ENCODE data around the gene ETS1. TPM values are rescaled to one million over a fixed set of nuclear protein-coding genes. Genes with fewer than 3 reads are reported as not detected.

The ETS1 gene
- total and polyA plus RNA-seq, 10 donors = 58.1 to 455 (median 352) TPM

DNA sequence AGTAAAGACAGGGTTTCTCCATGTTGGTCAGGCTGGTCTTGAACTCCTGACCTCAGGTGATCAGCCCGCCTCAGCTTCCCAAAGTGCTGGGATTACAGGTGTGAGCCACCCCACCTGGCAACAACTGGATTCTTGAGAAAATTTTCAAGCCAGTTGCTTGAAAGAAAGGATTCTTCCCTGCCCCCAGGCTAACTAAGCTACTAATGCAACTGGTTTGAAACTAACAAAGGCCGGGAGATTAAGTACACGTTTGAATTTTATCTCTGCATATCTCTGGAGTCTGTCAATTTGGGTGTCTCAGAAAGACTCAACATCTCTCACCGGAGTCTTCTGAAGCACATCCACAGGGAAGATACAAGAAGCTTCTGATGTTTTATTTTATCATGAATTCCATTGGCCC lies 10.7 kb upstream of the ETS1 start:
- no peaks in the 10 kb centered on the region for H3K36me3 ChIP-seq
- H3K27me3 ChIP-seq (replicated peaks in 1 of 7) = no peaks in the 10 kb centered on the region
- no peak for DNase-seq
- TF ChIP-seq POLR2AphosphoS5 (IDR thresholded peaks at IDR 0.05) (no peak), POLR2A (IDR thresholded peaks at IDR 0.05) (no peak)
- H3K9me3 ChIP-seq = no peaks in the 10 kb centered on the region
- no peak overlapping the region for H3K4me3 ChIP-seq
- H3K4me1 ChIP-seq = peaks cover 0 to 50% (median 15%) of the 10 kb centered on the region in 6 donors
- intact Hi-C loops (cut with DNase I; ENCODE audit: low total_unique reads) = no loop called here
- H3K27ac ChIP-seq = no peak overlapping the region
- WGBS, 5 donors = 95 to 99% (median 98%) methylated on average over 4 of the region's 4 CpGs

DNA sequence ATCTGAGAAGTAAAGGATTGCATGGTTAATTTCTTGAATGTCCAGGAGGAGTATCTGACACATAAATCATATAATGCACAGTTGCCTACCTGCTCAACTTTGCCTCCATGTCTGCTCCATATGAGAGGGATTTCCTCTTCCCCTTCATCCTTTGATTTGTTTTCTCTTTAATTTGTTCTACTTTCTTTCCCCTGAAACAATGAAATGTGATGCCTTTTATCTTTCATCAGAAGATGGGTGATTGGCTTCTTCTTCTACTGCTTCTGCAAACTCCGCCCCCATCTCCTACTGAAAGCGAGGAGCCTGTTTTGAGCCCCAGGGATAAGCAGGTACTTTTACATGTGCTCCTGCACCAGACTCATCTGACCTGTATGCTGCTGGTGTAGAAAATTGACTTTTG lies 9.9 kb upstream of the ETS1 start:
- Histone ChIP-seq H3K27me3 (replicated peaks in 1 of 7) (no peaks in the 10 kb centered on the region), H3K36me3 (no peaks in the 10 kb centered on the region), H3K4me1 (peaks cover 0 to 42% (median 12%) of the 10 kb centered on the region in 6 donors), H3K4me3 (no peak overlapping the region), H3K27ac (no peak overlapping the region), H3K9me3 (no peaks in the 10 kb centered on the region)
- no peak for DNase-seq
- intact Hi-C loops (cut with DNase I; ENCODE audit: low total_unique reads) = no loop called here
- WGBS, 5 donors = 92 to 98% (median 97%) methylated on average over 2 of the region's 2 CpGs
- TF ChIP-seq POLR2AphosphoS5 (IDR thresholded peaks at IDR 0.05) (no peak), POLR2A (IDR thresholded peaks at IDR 0.05) (no peak)
- TF ChIP-seq, protein P1, sequence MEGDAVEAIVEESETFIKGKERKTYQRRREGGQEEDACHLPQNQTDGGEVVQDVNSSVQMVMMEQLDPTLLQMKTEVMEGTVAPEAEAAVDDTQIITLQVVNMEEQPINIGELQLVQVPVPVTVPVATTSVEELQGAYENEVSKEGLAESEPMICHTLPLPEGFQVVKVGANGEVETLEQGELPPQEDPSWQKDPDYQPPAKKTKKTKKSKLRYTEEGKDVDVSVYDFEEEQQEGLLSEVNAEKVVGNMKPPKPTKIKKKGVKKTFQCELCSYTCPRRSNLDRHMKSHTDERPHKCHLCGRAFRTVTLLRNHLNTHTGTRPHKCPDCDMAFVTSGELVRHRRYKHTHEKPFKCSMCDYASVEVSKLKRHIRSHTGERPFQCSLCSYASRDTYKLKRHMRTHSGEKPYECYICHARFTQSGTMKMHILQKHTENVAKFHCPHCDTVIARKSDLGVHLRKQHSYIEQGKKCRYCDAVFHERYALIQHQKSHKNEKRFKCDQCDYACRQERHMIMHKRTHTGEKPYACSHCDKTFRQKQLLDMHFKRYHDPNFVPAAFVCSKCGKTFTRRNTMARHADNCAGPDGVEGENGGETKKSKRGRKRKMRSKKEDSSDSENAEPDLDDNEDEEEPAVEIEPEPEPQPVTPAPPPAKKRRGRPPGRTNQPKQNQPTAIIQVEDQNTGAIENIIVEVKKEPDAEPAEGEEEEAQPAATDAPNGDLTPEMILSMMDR (IDR thresholded peaks at IDR 0.05 in 8 of 11, conservative IDR thresholded peaks at IDR 0.05 in 3 of 11) = no peak

DNA sequence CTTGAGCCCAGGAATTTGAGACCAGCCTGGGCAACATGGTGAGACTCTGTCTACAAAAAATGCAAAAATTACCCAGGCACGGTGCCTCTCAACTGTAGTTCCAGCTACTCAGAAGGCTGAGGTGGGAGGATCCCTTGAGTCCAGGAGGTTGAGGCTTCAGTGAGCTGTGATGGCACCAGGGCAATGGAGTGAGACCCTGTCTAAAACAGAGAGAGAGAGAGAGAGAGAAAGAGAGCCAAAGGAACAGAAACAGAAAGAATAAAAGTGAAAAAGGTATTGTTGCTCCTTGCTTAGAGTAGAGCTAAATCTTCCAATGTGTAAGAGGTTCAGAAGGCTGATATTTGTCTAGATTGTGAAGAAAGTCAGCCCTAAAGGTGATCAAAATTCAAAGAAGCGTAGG lies 8.9 kb upstream of the ETS1 start:
- Histone ChIP-seq H3K9me3 (no peaks in the 10 kb centered on the region), H3K36me3 (no peaks in the 10 kb centered on the region), H3K4me1 (peaks cover 0 to 41% (median 12%) of the 10 kb centered on the region in 6 donors), H3K27me3 (replicated peaks in 1 of 7) (no peaks in the 10 kb centered on the region), H3K27ac (peak overlapping the region in 3 of 8 donors; percentile 13 to 33 (median 30)), H3K4me3 (no peak overlapping the region)
- no peak for TF ChIP-seq POLR2AphosphoS5 (IDR thresholded peaks at IDR 0.05)
- no peak for TF ChIP-seq POLR2A (IDR thresholded peaks at IDR 0.05)
- TF ChIP-seq, protein P1 (IDR thresholded peaks at IDR 0.05 in 8 of 11, conservative IDR thresholded peaks at IDR 0.05 in 3 of 11) = no peak
- no peak for DNase-seq
- 77 to 90% (median 78%) methylated on average over 2 of the region's 2 CpGs for WGBS, 5 donors
- intact Hi-C loops (cut with DNase I; ENCODE audit: low total_unique reads) = no loop called here

DNA sequence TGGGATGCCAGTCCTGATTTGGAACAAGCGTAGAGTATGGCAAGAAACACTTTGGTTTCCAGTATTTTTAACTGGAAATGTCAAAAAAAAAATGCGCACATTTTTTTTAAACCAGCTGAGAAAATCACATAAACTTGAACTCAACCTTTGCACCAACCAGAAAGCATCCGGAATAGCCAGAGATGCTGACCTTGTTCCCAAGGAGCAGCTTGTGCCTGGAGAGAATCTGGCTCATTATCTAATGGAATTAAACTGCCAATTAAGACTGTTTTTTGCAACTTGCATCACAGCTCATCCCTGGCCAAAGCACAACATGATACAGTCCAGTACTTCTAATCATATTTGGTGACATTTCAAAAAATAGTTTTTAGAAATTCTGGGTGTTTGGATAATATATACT lies 8.4 kb upstream of the ETS1 start:
- H3K4me1 ChIP-seq = peaks cover 0 to 41% (median 12%) of the 10 kb centered on the region in 6 donors

More for the DNA sequence above, 8.4 kb upstream of the ETS1 start:
- intact Hi-C loops (cut with DNase I; ENCODE audit: low total_unique reads) = no loop called here
- Histone ChIP-seq H3K27ac (peak overlapping the region in 3 of 8 donors; percentile 13 to 33 (median 30)), H3K27me3 (replicated peaks in 1 of 7) (no peaks in the 10 kb centered on the region), H3K36me3 (no peaks in the 10 kb centered on the region), H3K4me3 (no peak overlapping the region), H3K9me3 (no peaks in the 10 kb centered on the region)
- 77 to 85% (median 85%) methylated on average over 3 of the region's 3 CpGs for WGBS, 5 donors
- TF ChIP-seq, protein P1 (IDR thresholded peaks at IDR 0.05 in 8 of 11, conservative IDR thresholded peaks at IDR 0.05 in 3 of 11) = no peak
- no peak for DNase-seq
